Activated naive CD8-positive, alpha-beta T cell treated with anti-CD3 and anti-CD28 coated beads, Interleukin-2, amount 10 ng/mL, durations not matched to agents 7 days and 5 days (primary cell): ENCODE results near the gene PPP2R5A. TPM values are rescaled to one million over a fixed set of nuclear protein-coding genes. Genes with fewer than 3 reads are reported as not detected.
"Not testable (repeated sequence)": the region's sequence is repeated elsewhere in the genome, so short reads cannot be mapped to it uniquely, and the experiment has no call there.

Experiments used
- ATAC-seq: fragments of 150-1000 bp; cut with Tn5 transposase; one replicate; pipeline ENCODE4 v1.10.0; 2021; ENCODE audit warnings: low read depth, moderate library complexity
- POLR2A ChIA-PET: fragments of 350-600 bp; sonication (Branson Sonifier 250); formaldehyde crosslinking; loops from one replicate; lab custom pipeline; 2021; ENCODE audit warnings: antibody characterized with exemption; lab: Charles Lee
- DNase-seq: peaks from one replicate; pipeline ENCODE4 v3.0.0; 2021
- H3K27ac Mint-ChIP-seq: one replicate; pipeline ENCODE4 v1.8.0; 2022; ENCODE audit warnings: mild to moderate bottlenecking, mixed read lengths
- H3K27me3 Mint-ChIP-seq: one replicate; pipeline ENCODE4 v1.8.0; 2022; ENCODE audit warnings: mild to moderate bottlenecking, moderate library complexity, mixed read lengths
- H3K36me3 Mint-ChIP-seq: one replicate; pipeline ENCODE4 v1.8.0; 2021; ENCODE audit warnings: mild to moderate bottlenecking, mixed read lengths
- H3K4me1 Mint-ChIP-seq: one replicate; pipeline ENCODE4 v1.8.0; 2021; ENCODE audit warnings: mixed read lengths
- H3K4me3 Mint-ChIP-seq: one replicate; pipeline ENCODE4 v1.8.0; 2022; ENCODE audit warnings: mild to moderate bottlenecking, moderate library complexity, mixed read lengths
- H3K9me3 Mint-ChIP-seq: one replicate; pipeline ENCODE4 v1.8.0; 2021; ENCODE audit warnings: mixed read lengths
- total RNA-seq, 2 experiments: library from RNA; stranded (reverse); gene quantifications; one replicate each; pipeline ENCODE4 v1.2.3, GENCODE V29; 2021

Gene PPP2R5A
- total RNA-seq, 2 experiments from 2014 or later: 58.8 to 60.0 TPM

DNA sequence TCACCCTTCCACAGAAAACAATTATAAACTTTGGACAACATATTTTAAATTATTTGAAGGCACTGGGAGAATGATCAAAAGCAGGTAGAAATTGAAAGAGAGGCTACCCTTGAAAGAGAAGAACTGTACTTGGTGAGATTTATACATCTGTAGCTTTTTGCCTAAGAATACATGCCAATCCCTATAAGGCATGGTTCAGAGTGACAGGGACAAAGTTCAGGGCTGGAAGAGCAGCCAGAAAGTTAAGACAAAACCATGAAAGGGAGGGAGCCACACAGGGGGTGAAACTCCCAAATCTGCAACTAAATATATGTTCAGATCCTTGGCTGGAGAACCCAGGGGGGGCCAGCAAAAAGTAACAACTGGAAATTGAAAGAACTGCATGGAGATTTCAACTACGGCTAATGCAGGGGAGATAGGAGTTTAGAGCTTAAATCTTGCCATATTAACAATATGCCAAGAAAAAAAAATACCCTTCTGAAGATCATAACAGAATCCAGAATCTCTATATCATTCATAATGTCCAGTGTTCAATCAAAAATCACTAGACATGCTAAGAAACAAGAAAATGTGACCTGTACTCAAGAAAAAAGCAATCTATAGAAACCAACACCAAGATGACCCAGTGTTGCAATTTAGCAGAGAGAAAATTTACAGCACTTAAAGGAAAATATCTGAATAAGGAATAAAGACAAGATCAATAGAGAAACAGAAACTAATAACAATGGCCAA is 103.9 kb downstream of the PPP2R5A start:
- Mint-ChIP-seq H3K36me3 (peaks cover 65% of the 10 kb centered on the region), H3K9me3 (peaks cover 15% of the 10 kb centered on the region), H3K4me3 (no peak overlapping the region), H3K27ac (no peak overlapping the region), H3K27me3 (no peaks in the 10 kb centered on the region), H3K4me1 (peaks cover 9% of the 10 kb centered on the region)
- DNase-seq (no peak), ATAC-seq (no peak)
- POLR2A ChIA-PET: no interaction called here

DNA sequence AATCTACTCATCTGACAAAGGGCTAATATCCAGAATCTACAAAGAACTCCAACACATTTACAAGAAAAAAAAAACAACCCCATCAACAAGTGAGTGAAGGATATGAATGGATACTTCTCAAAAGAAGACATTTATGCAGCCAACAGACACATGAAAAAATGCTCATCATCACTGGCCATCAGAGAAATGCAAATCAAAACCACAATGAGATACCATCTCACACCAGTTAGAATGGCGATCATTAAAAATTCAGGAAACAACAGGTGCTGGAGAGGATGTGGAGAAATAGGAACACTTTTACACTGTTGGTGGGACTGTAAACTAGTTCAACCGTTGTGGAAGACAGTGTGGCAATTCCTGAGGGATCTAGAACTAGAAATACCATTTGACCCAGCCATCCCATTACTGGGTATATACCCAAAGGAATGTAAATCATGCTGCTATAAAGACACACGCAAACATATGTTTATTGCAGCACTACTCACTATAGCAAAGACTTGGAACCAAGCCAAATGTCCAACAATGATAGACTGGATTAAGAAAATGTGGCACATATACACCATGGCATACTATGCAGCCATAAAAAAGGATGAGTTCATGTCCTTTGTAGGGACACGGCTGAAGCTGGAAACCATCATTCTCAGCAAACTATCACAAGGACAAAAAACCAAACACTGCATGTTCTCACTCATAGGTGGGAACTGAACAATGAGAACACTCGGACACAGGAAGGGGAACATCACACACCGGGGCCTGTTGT is 110.6 kb downstream of the PPP2R5A start:
- H3K4me3 Mint-ChIP-seq, H3K27ac Mint-ChIP-seq, DNase-seq, H3K4me1 Mint-ChIP-seq, H3K27me3 Mint-ChIP-seq, ATAC-seq: not testable (repeated sequence)
- POLR2A ChIA-PET: interaction anchor here (0.7 kb wide), 1 partner anchor 505 kb away, joined by 3 read pairs; no protein-coding TSS in a partner anchor
- H3K9me3 Mint-ChIP-seq: peaks cover 18% of the 10 kb centered on the region
- H3K36me3 Mint-ChIP-seq: peaks cover 66% of the 10 kb centered on the region

DNA sequence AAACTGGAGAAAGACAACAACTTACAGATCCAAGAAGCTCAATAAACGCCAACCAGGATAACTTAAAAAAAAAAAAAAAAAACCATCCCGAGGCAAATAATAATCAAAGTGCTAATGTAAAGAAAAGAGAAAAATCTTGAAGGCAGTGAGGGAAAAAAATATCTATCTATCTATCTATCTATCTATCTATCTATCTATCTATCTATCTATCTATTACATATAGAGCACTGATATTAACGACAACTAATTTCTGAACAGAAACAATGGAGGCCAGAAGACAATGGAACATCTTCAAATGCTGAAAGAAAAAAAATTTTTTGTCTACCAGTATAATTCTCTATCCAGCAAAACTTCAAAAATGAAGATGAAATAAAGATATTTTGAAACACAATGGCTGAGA is 111.4 kb downstream of the PPP2R5A start:
- ATAC-seq (no peak), DNase-seq (no peak)
- POLR2A ChIA-PET: interaction anchor here (0.7 kb wide), 1 partner anchor 504 kb away, joined by 3 read pairs; no protein-coding TSS in a partner anchor
- no peak overlapping the region for H3K27ac Mint-ChIP-seq
- no peaks in the 10 kb centered on the region for H3K27me3 Mint-ChIP-seq
- peaks cover 60% of the 10 kb centered on the region for H3K36me3 Mint-ChIP-seq
- H3K9me3 Mint-ChIP-seq: peaks cover 18% of the 10 kb centered on the region
- H3K4me3 Mint-ChIP-seq: no peak overlapping the region
- no peaks in the 10 kb centered on the region for H3K4me1 Mint-ChIP-seq

DNA sequence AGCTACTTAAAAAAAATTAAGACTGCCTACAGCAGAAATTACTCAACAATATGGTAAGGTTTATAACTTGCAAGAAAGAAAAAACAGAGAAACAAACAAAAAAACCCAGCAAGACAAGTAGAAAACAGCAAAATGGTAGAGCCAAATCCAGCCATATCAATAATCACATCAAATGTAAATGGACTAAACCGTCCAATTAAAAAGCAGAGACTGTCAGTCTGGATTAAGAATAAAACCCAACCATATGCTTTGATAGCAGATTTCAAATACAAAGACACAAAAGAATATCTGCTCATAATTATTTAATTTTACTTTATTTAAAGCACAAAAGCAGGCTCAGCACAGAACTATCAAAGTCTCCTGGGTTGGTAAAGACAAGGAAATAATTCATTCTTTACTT is 112.0 kb downstream of the PPP2R5A start:
- H3K4me1 Mint-ChIP-seq: no peaks in the 10 kb centered on the region
- H3K36me3 Mint-ChIP-seq: peaks cover 60% of the 10 kb centered on the region
- no peak overlapping the region for H3K4me3 Mint-ChIP-seq
- H3K27me3 Mint-ChIP-seq: no peaks in the 10 kb centered on the region
- no peak for DNase-seq
- ATAC-seq: no peak
- POLR2A ChIA-PET: no interaction called here
- H3K27ac Mint-ChIP-seq: no peak overlapping the region
- peaks cover 18% of the 10 kb centered on the region for H3K9me3 Mint-ChIP-seq

DNA sequence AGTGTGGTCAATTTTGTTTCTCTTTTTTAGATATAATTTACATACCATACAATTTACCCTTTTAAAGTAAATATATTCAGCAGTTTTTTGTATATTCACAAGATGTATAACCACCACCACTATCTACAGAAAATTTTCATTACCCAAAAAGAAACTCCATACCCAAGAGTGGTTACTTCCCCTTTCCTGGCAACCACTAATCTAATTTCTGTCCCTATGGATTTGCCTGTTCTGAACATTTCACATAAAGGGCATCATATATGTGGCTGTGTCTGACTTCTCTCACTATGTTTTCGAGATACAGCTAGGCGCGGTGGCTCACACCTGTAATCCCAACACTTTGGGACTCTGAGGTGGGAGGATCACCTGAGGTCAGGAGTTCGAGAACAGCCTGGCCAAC is 115.8 kb downstream of the PPP2R5A start:
- Mint-ChIP-seq H3K4me3 (no peak overlapping the region), H3K27ac (no peak overlapping the region), H3K36me3 (peaks cover 62% of the 10 kb centered on the region), H3K4me1 (no peaks in the 10 kb centered on the region), H3K9me3 (peaks cover 8% of the 10 kb centered on the region), H3K27me3 (no peaks in the 10 kb centered on the region)
- POLR2A ChIA-PET: no interaction called here
- no peak for ATAC-seq
- DNase-seq: no peak

DNA sequence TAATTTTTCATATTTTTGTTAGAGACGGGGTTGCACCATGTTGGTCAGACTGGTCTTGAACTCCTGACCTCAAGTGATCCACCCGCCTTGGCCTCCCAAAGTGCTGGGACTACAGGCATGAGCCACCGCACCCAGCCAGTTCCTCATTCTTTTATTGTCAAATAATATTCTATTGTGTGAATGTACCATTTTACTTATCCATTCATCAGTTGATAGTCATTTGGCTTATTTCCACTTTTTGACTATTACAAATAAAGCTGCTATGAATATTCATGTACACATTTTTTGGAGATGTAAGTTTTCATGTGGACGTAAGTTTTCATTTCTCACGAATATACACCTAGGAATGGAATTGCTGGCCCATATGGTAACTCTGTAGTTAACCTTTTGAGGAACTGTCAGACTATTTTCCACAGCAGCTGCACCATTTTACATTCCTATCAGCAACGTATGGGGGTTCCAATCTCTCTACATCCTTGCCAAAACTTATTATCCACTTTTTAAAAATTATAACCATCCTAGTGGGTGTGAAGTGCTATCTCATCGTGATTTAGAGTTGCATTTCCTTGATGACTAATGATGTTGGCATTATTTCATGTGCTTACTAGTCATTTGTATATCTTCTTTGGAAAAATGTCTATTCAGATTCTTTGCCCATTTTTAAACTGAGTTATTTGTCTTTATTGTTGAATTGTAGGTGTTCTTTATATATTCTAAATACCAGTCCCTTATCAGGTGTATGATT is 116.8 kb downstream of the PPP2R5A start:
- Mint-ChIP-seq H3K4me1 (no peaks in the 10 kb centered on the region), H3K36me3 (peaks cover 56% of the 10 kb centered on the region), H3K27me3 (no peaks in the 10 kb centered on the region), H3K4me3 (no peak overlapping the region), H3K27ac (no peak overlapping the region), H3K9me3 (peaks cover 4% of the 10 kb centered on the region)
- POLR2A ChIA-PET: no interaction called here
- ATAC-seq (no peak), DNase-seq (no peak)

DNA sequence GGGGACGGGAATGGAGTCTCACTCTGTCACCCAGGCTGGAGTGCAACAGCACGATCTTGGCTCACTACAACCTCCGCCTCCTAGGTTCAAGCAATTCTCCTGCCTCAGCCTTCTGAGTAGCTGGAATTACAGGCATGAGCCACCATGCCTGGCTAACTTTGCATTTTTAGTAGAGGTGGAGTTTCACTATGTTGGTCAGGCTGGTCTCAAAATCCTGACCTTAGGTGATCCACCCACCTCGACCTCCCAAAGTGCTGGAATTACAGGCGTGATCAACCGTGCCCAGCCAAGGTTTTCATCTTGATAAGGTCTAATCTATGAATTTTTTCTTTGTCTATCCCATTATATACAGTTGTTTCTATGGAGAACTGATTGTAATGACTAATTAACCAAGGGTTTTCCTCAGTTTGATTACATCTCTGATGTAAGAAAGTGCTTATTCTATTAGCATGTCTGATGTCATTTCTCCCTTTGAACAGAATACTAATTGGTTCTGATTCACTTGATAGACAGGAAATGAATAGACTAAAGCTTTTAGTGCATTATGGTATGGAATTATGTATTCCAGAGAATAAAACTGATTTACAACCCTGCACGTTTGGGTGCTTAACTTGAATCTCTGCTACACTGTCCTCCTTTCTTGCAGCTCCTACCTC is 117.6 kb downstream of the PPP2R5A start:
- no peak overlapping the region for H3K27ac Mint-ChIP-seq
- no peak for ATAC-seq
- H3K4me1 Mint-ChIP-seq: no peaks in the 10 kb centered on the region

DNA sequence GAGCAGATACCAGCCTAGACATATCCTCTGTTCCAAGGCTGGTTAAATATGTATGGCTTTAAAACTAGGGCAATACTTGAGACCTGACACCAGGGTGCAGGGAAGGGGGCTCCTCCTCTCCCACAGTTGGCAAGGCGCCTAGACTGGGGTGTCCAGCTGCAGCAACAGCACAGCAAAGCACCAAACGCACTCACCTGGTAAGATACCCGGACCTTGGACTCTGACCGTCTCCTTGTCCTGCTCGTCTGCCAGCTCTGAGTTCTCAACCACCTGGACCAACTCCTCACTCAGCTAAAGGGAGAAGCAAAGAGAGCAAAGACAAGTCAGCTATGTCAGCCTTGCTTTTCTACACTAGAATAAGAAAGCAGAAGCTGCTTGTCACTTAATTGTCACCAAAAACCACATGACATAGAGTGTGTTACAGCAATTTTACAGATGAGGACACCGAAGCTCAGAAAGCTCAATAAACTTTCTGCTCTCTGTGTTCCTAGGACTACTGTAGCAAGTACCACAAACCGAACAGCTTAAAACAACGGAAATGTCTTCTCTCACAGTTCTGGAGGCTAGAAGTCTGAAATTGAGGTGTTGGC is 125.1 kb downstream of the PPP2R5A start:
- no peak for ATAC-seq
- DNase-seq: no peak
- H3K27me3 Mint-ChIP-seq: no peaks in the 10 kb centered on the region
- POLR2A ChIA-PET: no interaction called here
- peaks cover 42% of the 10 kb centered on the region for H3K36me3 Mint-ChIP-seq
- H3K27ac Mint-ChIP-seq: no peak overlapping the region
- H3K9me3 Mint-ChIP-seq: no peaks in the 10 kb centered on the region
- H3K4me3 Mint-ChIP-seq: no peak overlapping the region
- peaks cover 21% of the 10 kb centered on the region for H3K4me1 Mint-ChIP-seq

More for the DNA sequence above, 117.6 kb downstream of the PPP2R5A start:
- Mint-ChIP-seq H3K36me3 (peaks cover 55% of the 10 kb centered on the region), H3K4me3 (no peak overlapping the region), H3K27me3 (no peaks in the 10 kb centered on the region), H3K9me3 (no peaks in the 10 kb centered on the region)
- DNase-seq: no peak
- POLR2A ChIA-PET: no interaction called here

Other genes starting within 250 kb of the PPP2R5A start
- 10 to 100 TPM; 22.6 to 23.0 TPM for gene INTS7, start 249.9 kb upstream of the PPP2R5A start, total RNA-seq
- gene DTL, start 249.7 kb upstream of the PPP2R5A start, total RNA-seq: 10 to 100 TPM; 49.7 to 54.7 TPM
- gene PACC1, start 129.5 kb downstream of the PPP2R5A start, total RNA-seq: 10 to 100 TPM; 10.1 to 14.3 TPM
- 10 to 100 TPM; 30.0 to 31.1 TPM for gene NENF, start 147.5 kb downstream of the PPP2R5A start, total RNA-seq